GM21515 (cell line): ENCODE results near the gene MS4A8.
"Not testable (repeated sequence)": the region's sequence is repeated elsewhere in the genome, so short reads cannot be mapped to it uniquely, and the experiment has no call there.

Experiments
- ATAC-seq: cut with Tn5 transposase; IDR thresholded peaks from one replicate; pipeline ENCODE4 v1.9.1; 2021; ENCODE audit not compliant: unreplicated experiment

The MS4A8 gene

GRCh38 chr11:60724420-60724819 is 25.0 kb downstream of the MS4A8 start, which contains the start of gene MS4A18:
TSS of gene MS4A18 (plus strand) at chr11:60724720.
- ATAC-seq, result no peak

DNA sequence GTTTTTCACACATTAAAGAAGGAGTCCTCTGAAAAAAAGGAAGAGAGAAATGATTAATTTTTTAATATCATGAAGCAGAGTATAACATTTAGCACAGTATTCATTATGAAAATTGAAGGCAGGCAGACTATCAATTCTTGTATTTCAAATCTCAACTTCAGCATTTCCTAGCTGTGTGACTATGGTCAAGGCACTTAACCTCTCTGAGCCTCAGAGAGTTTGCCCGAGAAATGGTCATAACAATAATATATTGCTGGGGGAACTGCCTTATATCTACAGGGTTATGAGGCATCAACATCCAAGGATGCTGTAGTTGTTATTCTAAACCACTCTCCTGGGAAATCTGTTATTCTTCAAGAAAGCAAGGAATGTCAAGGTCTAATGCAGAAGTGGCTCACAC is 26.2 kb downstream of the MS4A8 start:
- ATAC-seq, result no peak

GRCh38 chr11:60731586-60731985 is 32.2 kb downstream of the MS4A8 start:
- no peak for ATAC-seq

DNA sequence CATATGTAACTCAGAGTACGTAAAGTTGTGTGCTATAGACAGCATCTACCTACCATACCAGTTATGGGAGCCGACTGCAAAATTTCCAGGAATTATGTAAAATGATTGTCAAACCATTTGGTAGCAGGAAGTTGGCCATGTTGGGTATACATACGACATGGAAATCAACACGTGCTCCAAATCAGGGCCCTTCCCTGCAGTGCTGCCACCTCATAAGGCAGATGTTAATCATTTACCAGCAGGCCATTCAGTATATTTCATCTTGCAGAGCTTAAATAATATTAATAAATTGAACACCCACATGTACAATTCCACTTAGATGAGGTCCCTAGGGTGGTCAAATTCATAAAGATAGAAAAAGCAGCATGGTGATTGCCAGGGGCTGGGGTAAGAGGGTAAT is 34.9 kb downstream of the MS4A8 start:
- ATAC-seq, result no peak

DNA sequence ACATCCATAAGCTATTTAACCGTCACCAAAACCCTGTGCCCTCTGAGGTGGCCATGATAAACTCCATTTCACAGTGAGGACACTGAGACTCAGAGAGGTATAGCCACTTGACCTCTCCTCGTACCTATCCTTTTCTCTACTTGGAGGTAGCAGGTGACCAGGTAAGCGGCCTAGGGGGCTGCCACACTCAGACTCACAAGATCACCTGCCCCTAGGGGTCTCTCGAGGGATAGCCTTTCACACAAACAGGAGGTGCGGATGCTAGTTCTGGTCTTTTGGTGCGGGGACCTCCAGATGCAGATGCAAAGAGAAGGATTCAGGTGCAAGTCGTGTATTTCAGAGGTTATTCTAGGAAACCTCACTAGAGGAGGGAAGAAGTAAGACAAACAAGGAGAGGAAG is 39.7 kb downstream of the MS4A8 start:
- no peak for ATAC-seq

DNA sequence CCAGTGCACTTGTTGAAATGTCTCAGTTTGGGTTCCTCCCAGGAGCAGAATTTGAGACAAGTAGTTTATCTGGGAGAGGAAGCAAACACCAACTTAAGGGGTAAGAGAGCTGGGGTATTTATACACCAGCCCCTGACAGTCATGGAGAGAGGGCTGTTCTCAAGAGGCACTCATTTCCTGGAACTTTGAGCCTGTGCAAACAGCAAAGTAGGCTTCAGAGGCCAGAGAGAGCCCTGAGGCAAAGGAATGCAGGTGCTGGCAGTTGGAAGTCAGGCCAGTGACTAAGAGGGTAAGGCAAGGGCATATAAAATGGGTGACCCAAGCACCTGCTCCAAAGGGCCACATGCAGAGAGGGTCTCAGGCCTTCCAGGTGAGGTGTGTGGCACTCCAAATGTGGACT is 41.2 kb downstream of the MS4A8 start:
- no peak for ATAC-seq

- no peak for ATAC-seq
Measured at GRCh38 chr11:60741421-60741820, 42.0 kb downstream of the MS4A8 start.

GRCh38 chr11:60743058-60743457 is 43.6 kb downstream of the MS4A8 start:
- ATAC-seq, result no peak

DNA sequence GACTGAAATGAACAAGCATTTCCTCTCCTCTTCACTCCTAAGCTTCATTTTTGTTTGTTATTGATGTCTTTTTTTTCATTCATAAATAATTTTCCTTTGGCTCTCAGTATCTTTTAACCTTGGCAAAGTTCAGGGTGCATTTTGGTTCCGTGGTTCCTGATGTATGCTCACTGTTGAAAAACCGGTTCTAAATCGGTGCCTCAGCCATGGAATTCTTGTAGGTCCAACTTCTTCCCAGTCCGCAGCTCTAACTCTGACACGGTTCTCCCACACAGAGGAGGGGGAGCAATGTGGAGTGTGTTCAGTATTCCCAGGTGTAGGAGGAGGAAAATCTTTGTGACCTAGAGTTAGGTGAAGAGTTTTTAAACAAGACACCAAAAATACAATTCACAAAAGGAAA is 44.7 kb downstream of the MS4A8 start:
- no peak for ATAC-seq

- ATAC-seq, result no peak
Measured at GRCh38 chr11:60747359-60747873, 48.0 kb downstream of the MS4A8 start.

DNA sequence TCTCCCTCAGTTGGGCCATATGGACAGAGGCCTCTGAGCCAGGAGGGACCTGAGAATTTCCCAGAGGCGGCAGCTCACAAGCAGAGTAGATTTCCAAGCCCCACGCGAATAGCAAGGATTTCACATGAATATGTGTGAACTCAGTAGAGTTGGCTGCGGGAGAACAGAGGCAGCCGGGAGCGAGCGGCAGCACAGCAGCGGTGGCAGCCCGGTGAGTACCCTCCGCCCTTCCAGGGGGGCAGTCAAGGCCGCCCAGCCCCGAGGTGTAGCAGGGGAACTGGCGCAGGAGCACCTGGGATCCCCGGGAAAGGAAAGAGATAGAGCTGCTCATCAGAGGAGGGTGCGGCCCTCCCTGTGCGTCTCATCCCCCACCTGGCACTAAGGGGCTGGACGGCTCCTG is 48.8 kb downstream of the MS4A8 start:
- no peak for ATAC-seq

- ATAC-seq, result no peak
Measured at GRCh38 chr11:60748821-60749220, 49.4 kb downstream of the MS4A8 start.

DNA sequence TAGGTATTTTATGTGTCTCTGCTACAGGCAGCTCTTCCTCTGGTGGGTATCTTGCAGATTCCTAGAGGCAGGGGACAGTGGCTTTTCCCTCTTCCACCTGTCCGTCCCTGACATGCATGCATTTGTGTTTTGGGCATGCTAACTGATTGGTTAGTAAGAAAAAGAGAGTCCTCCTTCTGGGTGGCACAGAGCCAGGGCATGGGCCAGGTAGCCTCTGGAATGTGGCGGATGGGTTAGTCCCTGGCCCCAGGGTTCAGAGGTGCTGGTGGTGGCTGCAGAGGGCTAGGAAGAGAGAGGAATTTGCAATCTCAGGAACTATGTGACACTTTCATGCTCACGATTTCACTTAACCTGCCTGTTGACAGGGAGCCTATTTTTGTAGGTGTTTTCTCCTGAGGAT is 51.5 kb downstream of the MS4A8 start:
- ATAC-seq, result no peak

DNA sequence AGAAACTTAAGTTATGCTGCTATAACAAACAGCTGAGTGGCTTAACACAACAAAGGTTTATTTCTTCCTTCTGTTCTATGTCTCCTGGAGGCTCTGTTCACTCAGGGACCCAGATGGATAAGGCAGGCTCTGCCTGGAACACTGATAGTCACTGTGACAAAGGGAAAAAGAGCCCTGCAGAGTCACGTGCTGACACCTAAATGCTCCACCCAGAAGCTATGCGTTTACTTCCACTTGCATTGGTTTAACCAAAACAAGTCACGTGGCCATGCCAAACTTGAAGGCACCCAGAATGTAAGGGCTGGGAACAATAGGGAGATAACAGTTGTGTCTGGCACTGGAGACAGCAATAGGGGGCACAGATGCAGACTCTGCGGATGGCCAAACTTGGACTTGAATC is 53.9 kb downstream of the MS4A8 start:
- ATAC-seq, result no peak

DNA sequence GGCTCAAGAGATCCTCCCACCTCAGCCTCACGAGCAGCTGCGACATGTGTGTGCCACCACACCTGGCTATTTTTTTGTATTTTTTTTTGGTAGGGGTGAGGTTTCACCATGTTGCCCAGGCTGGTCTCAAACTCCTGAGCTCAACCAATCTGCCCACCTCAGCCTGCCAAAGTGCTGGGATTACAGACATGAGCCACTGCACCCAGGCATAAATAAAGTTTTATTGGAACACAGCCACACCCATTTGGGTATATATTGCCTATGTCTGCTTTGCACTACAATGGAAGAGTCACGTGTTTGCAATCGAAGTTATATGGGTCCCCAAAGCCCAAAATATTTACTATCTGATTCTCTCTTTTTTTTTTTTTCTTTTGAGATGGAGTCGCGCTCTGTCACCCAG is 55.5 kb downstream of the MS4A8 start:
- ATAC-seq, result no peak

DNA sequence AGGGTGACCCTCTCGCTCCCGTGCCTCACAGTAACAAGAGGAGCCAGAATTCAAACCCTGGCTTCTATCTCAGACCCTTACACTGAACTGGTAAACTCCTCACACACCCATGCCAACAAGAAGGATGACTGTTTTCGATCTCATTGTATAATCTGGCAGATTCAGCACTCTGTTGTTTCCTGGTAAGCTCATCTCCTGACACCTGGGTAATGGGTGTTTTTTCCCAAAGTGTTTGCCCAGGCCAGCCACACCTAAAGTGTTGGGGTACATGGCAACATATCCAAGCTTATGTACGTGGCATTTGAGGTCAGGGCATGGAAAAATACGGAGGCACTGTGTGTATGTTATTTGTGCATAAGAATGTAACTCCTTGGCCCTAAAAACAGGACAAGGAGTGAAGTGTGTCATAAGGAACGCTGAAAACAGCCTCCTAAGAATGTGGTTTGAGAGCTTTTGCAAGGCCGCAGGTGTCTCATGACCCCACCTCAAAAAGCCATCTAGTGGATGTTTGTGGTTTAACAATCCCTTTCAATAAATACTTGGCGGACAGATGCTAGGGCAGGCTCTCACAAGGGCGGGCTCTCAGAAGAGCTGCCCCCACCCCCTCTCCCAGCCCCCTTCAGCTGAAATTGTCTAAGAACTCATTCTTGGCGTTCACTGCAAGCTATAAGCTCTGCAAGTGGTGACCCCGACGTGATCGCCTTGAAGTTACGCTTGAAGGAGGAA is 57.1 kb downstream of the MS4A8 start, which contains the start of gene MS4A15:
MS4A15 (plus strand) TSS at position 561 of the 726 bp plus-strand sequence. CDS start 6,867 bp downstream, outside the sequence.
- no peak for ATAC-seq

DNA sequence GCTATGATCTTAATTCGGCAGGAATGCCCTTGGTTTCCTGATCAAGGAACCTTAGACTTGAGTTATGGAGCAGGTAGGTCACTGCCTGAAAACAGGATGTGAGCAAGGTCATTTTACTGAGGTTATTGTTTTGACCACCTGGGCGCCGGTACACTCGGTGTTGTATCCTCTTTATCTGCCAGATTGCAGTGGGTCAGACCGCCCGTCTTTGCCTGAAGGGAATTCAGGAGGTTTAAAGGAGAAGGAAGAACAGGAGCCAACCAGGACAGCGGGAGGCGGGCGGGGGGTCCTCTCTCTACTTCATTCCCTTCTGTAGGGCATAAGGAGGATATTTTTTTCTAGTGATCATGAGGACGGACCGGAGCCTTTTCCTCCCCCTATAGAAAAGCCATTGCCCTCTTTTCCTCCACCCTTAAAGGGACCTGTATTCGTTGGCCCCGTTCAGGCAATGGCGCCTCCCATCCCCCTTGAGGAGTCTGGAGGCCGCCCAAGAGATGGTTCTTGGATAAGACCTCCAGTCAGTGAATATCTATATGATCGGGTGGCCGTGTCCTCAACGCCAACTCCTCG is 57.9 kb downstream of the MS4A8 start:
- ATAC-seq, result no peak

DNA sequence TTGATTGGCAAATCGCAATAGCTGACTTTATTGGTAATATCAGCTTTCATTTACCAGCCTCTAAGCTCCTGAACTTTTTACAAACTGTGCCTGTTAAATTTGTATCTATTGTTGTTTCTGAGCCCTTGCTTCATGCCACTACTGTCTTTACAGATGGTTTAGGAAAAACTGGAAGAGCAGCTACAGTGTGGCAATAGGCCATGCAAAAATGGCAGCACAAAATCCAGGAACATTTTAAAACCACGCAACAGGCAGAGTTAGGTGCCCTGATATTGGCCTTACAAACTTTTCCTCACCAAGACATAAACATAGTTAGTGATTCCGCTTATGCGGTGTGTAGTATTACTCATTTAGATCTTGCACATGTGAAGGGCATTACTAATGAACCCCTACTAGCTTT is 59.3 kb downstream of the MS4A8 start:
- ATAC-seq, result not testable (repeated sequence)

- ATAC-seq, result not testable (repeated sequence)
Measured at GRCh38 chr11:60759438-60760225, 60.2 kb downstream of the MS4A8 start.

DNA sequence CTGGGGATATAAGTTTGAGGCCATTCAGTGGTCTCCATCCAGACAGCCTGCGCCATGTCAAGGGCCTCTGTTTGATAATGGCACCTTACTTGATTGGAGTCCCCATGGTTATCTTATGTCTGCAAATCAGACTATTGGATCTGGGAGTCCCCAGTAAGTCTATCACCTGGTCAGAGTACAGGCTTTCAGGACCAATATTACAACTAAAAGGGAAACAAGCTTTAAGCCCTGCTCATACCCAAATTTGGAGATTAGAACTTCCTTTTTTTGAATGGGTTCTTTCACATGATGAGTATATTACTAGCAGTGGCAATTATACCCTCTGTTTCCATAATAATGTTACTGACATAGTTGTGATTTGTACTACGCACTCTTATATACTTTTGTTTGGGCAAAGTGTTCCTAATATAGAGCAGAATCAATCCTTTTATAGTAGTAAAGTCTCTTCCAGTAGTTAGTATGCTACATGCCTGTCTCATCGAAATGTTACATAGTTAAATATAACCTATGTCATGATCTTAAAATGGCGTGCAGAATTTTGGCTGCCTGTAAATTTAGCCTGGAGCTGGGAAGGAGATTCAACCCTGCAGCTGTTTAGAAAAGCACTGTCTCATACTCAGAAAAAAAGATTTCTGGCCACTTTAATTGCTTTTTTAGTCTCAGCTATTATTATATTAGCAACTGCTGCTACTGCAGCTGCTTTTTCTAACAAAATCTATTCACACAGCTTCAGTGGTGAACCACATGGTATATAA is 62.2 kb downstream of the MS4A8 start:
- ATAC-seq, result peak; percentile 31
